IMR-90 (cell line): ENCODE data around the gene LINS1. TPM values are rescaled to one million over a fixed set of nuclear protein-coding genes. Genes with fewer than 3 reads are reported as not detected.

Source experiments
- ATAC-seq: fragments of 200-7000 bp; cut with Tn5 transposase; 2 replicates; pipeline ENCODE4 v1.9.1; 2020; ENCODE audit warnings: low read depth, mild to moderate bottlenecking, moderate library complexity
- BruUV-seq: library from RNA; stranded (reverse); fragments of 400-500 nt; replicated peaks from 2 replicates; lab custom pipeline; 2021; lab: Mats Ljungman, UMichigan
- CTCF ChIA-PET: fragments of 300-600 bp; formaldehyde crosslinking; extraction: SDS; loops from one replicate; lab custom pipeline; 2021; ENCODE audit warnings: antibody characterized with exemption; lab: Yijun Ruan, JAX
- POLR2A ChIA-PET: fragments of 300-600 bp; sonication (Branson Sonifier 250); formaldehyde crosslinking; loops from one replicate; lab custom pipeline; 2022; ENCODE audit warnings: antibody characterized with exemption; ENCODE audit not compliant: unreplicated experiment; lab: Charles Lee
- DNase-seq: peaks from one replicate; pipeline ENCODE4 v3.0.0; 2013
- H2AFZ ChIP-seq: replicated peaks from 2 replicates; pipeline ENCODE3; 2013; ENCODE audit warnings: low read length, mild to moderate bottlenecking; ENCODE audit not compliant: poor library complexity
- H2AK5ac ChIP-seq: 2 replicates; pipeline ENCODE4 v1.6.1; 2013; ENCODE audit warnings: low read depth, low read length, inconsistent platforms
- H2AK9ac ChIP-seq: replicated peaks from 2 replicates; pipeline ENCODE3; 2013; ENCODE audit warnings: mild to moderate bottlenecking, low read depth, low read length, moderate library complexity; ENCODE audit not compliant: poor library complexity
- H2BK120ac ChIP-seq: 2 replicates; pipeline ENCODE4 v1.6.1; 2013; ENCODE audit warnings: low read depth, low read length, inconsistent platforms
- H2BK15ac ChIP-seq: 3 replicates; pipeline ENCODE4 v1.6.1; 2013; ENCODE audit warnings: low read depth, low read length, inconsistent platforms
- H2BK20ac ChIP-seq: 2 replicates; pipeline ENCODE4 v1.6.1; 2013; ENCODE audit warnings: low read depth, mild to moderate bottlenecking, inconsistent platforms, low read length, moderate library complexity
- H2BK5ac ChIP-seq: 2 replicates; pipeline ENCODE4 v1.6.1; 2013; ENCODE audit warnings: mild to moderate bottlenecking, low read depth, low read length, inconsistent platforms; ENCODE audit not compliant: poor library complexity, severe bottlenecking
- H3K14ac ChIP-seq: replicated peaks from 2 replicates; pipeline ENCODE4 v1.6.1; 2013; ENCODE audit warnings: low read depth, low read length, inconsistent platforms
- H3K18ac ChIP-seq: 2 replicates; pipeline ENCODE4 v1.6.1; 2013; ENCODE audit warnings: low read depth, low read length, control low read depth
- H3K23ac ChIP-seq: 2 replicates; pipeline ENCODE4 v1.6.1; 2013; ENCODE audit warnings: low read depth, low read length, inconsistent platforms
- H3K27ac ChIP-seq: 2 replicates; pipeline ENCODE4 v1.5.1; 2013; ENCODE audit warnings: mild to moderate bottlenecking, control low read depth, low read length; ENCODE audit not compliant: insufficient read depth
- H3K27me3 ChIP-seq: 2 replicates; pipeline ENCODE4 v1.6.1; 2013; ENCODE audit warnings: low read length; ENCODE audit not compliant: control insufficient read depth, insufficient read depth
- H3K36me3 ChIP-seq: 2 replicates; pipeline ENCODE4 v1.6.1; 2013; ENCODE audit warnings: low read length, mixed read lengths; ENCODE audit not compliant: control insufficient read depth, insufficient read depth
- H3K4ac ChIP-seq: 2 replicates; pipeline ENCODE4 v1.6.1; 2013; ENCODE audit warnings: low read depth, low read length, inconsistent platforms
- H3K4me1 ChIP-seq: 2 replicates; pipeline ENCODE4 v1.6.1; 2013; ENCODE audit warnings: low read length, mixed read lengths; ENCODE audit not compliant: control insufficient read depth, insufficient read depth
- H3K4me2 ChIP-seq: 2 replicates; pipeline ENCODE4 v1.6.1; 2013; ENCODE audit warnings: low read depth, mild to moderate bottlenecking, control low read depth, low read length, moderate library complexity
- H3K4me3 ChIP-seq: 2 replicates; pipeline ENCODE4 v1.5.1; 2013; ENCODE audit warnings: low read depth, mild to moderate bottlenecking, control low read depth, low read length, moderate library complexity; ENCODE audit not compliant: insufficient read depth
- H3K56ac ChIP-seq: 2 replicates; pipeline ENCODE4 v1.6.1; 2013; ENCODE audit warnings: low read length, inconsistent platforms; ENCODE audit not compliant: insufficient read depth; ENCODE audit errors: extremely low read depth
- H3K79me1 ChIP-seq, 2 experiments: 2 replicates each; pipeline ENCODE4 v1.6.1; 2013; ENCODE audit warnings: low read length in 2 of 2, inconsistent platforms in 1 of 2, low read depth in 1 of 2
- H3K9ac ChIP-seq: 2 replicates; pipeline ENCODE4 v1.6.1; 2013; ENCODE audit warnings: low read depth, low read length, control low read depth
- H3K9me1 ChIP-seq: 2 replicates; pipeline ENCODE4 v1.6.1; 2013; ENCODE audit warnings: low read length, inconsistent platforms; ENCODE audit not compliant: insufficient read depth
- H3K9me3 ChIP-seq: 2 replicates; pipeline ENCODE4 v1.6.1; 2013; ENCODE audit warnings: low read length; ENCODE audit not compliant: control insufficient read depth, insufficient read depth
- H4K20me1 ChIP-seq: 2 replicates; pipeline ENCODE4 v1.6.1; 2013; ENCODE audit warnings: low read length, inconsistent platforms; ENCODE audit not compliant: insufficient read depth
- H4K5ac ChIP-seq: 2 replicates; pipeline ENCODE4 v1.6.1; 2013; ENCODE audit warnings: mild to moderate bottlenecking, low read depth, low read length, control low read depth
- H4K8ac ChIP-seq, 2 experiments: 2 replicates each; pipeline ENCODE4 v1.6.1; 2013; ENCODE audit warnings: low read depth in 2 of 2, low read length in 2 of 2, control low read depth in 1 of 2, inconsistent platforms in 1 of 2
- H4K91ac ChIP-seq: 2 replicates; pipeline ENCODE4 v1.6.1; 2013; ENCODE audit warnings: low read depth, low read length, inconsistent platforms; ENCODE audit not compliant: insufficient read depth
- BHLHE40 ChIP-seq: fragments of 150-350 bp; IDR thresholded peaks from 2 replicates; pipeline ENCODE4 v1.6.1; 2016; ENCODE audit warnings: mild to moderate bottlenecking, low read depth, low read length
- CEBPB ChIP-seq: IDR thresholded peaks from 2 replicates; pipeline ENCODE4 v1.6.1; 2012; ENCODE audit warnings: low read depth, low read length, improper control_type of control experiment
- CHD1 ChIP-seq: IDR thresholded peaks from 2 replicates; pipeline ENCODE4 v1.6.1; 2012; ENCODE audit warnings: low read depth, low read length, improper control_type of control experiment
- CTCF ChIP-seq: conservative IDR thresholded peaks from 2 replicates; pipeline ENCODE4 v1.5.1; 2012; ENCODE audit warnings: mild to moderate bottlenecking, low read depth, low read length, improper control_type of control experiment
- FOS ChIP-seq: fragments of 150-350 bp; IDR thresholded peaks from 2 replicates; pipeline ENCODE4 v1.6.1; 2016; ENCODE audit warnings: low read depth, low read length
- MAFK ChIP-seq: IDR thresholded peaks from 2 replicates; pipeline ENCODE4 v1.6.1; 2012; ENCODE audit warnings: low read depth, low read length, improper control_type of control experiment
- MXI1 ChIP-seq: IDR thresholded peaks from 2 replicates; pipeline ENCODE4 v1.6.1; 2012; ENCODE audit warnings: low read depth, mild to moderate bottlenecking, low read length, moderate library complexity, borderline replicate concordance
- POLR2A ChIP-seq: IDR thresholded peaks from 2 replicates; pipeline ENCODE4 v1.6.1; 2012; ENCODE audit warnings: mild to moderate bottlenecking, low read depth, low read length
- RCOR1 ChIP-seq: IDR thresholded peaks from 2 replicates; pipeline ENCODE4 v1.6.1; 2012; ENCODE audit warnings: mild to moderate bottlenecking, low read length, improper control_type of control experiment; ENCODE audit not compliant: insufficient replicate concordance
- RFX5 ChIP-seq: IDR thresholded peaks from 2 replicates; pipeline ENCODE4 v1.8.0; 2012; ENCODE audit warnings: low read depth, mild to moderate bottlenecking, low read length, moderate library complexity
- SMC3 ChIP-seq: fragments of 150-350 bp; IDR thresholded peaks from 2 replicates; pipeline ENCODE4 v1.6.1; 2016; ENCODE audit warnings: low read depth, mild to moderate bottlenecking, antibody characterized with exemption, low read length, moderate library complexity
- USF2 ChIP-seq: fragments of 150-350 bp; IDR thresholded peaks from 2 replicates; pipeline ENCODE4 v1.6.1; 2017; ENCODE audit warnings: mild to moderate bottlenecking, antibody characterized with exemption, low read length, low read depth
- WGBS, 2 experiments: methylation state at CpG; one replicate each; pipeline versions ENCODE4 v1.1.5 to v1.1.7; 2013; ENCODE audit warnings: missing lambda C conversion rate in 2 of 2; ENCODE audit not compliant: insufficient read length in 1 of 2; ENCODE audit errors: extremely low coverage in 2 of 2; 5-methylcytosine and 5-hydroxymethylcytosine counted together
- dilution Hi-C: fragments of 300-500 bp; cut with HindIII; formaldehyde crosslinking; loops from one replicate; pipeline ENCODE4 v1.14.3; 2018; ENCODE audit warnings: low sequenced_read_pairs; ENCODE audit not compliant: unreplicated experiment
- in situ Hi-C: fragments of 300-500 bp; cut with MboI; formaldehyde crosslinking; loops from 3 replicates; pipeline ENCODE4 v1.14.3; 2019; ENCODE audit warnings: low sequenced_read_pairs, inconsistent platforms, mixed read lengths
- intact Hi-C: fragments of 100-400 bp; cut with micrococcal nuclease; formaldehyde crosslinking; loops from 2 replicates; pipeline ENCODE4 v1.10.0; 2022
- polyA plus RNA-seq, 3 experiments: library from polyadenylated mRNA; depleted of rRNA; stranded (reverse); fragments of >200 nt; gene quantifications; 2 replicates each; pipeline ENCODE4 v1.2.3, GENCODE V29; 2012; ENCODE audit warnings: low replicate concordance in 1 of 3
- total RNA-seq: library from RNA; depleted of rRNA; stranded (reverse); fragments of >200 nt; gene quantifications from 2 replicates; pipeline ENCODE4 v1.2.3, GENCODE V29; 2012

Gene LINS1
- total and polyA plus RNA-seq, 2 of the 4 experiments (the other 2 are of a cell fraction): 6.9 to 10.6 TPM

DNA sequence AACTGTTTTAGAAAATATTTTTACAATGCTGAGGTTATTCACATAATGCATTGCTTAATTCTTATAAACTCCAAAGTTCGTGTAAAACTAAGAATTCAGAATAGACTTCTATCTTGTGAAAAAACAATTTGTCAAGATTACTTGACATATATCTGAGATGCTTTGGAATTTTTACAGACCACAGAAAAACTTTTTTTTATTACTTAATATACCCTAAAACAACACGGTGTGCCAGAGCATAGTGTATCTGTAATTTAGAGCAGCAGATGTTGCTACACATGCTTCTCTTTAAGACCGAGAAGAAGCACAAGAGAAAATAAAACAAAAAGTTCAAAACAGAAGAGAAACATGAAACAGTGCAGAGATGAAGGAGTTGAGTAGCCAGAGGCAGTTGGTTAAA lies 26.8 kb upstream of the LINS1 start:
- Histone ChIP-seq H3K79me1 (peaks cover 12 to 28% of the 10 kb centered on the region in 2 experiments), H4K91ac (no peak overlapping the region), H3K9ac (no peak overlapping the region), H4K8ac (no peak overlapping the region), H3K4me2 (no peak overlapping the region), H3K4ac (no peak overlapping the region), H3K18ac (no peak overlapping the region; the same call in 1 of the 2 replicates), H3K14ac (no peak overlapping the region), H3K9me3 (no peaks in the 10 kb centered on the region), H3K56ac (no peak overlapping the region), H3K27me3 (no peaks in the 10 kb centered on the region), H2BK5ac (no peak overlapping the region), H3K36me3 (peaks cover 19% of the 10 kb centered on the region), H3K4me3 (no peak overlapping the region), H3K9me1 (no peaks in the 10 kb centered on the region), H4K5ac (no peak overlapping the region), H3K4me1 (no peaks in the 10 kb centered on the region), H2AK9ac (no peak overlapping the region), H2AFZ (no peak overlapping the region), H3K27ac (no peak overlapping the region), H2BK15ac (no peak overlapping the region), H2BK20ac (no peak overlapping the region), H2AK5ac (no peak overlapping the region), H3K23ac (no peak overlapping the region), H2BK120ac (no peak overlapping the region), H4K20me1 (0 out of 2 replicates have a peak, but pooled peaks cover 2% of the 10 kb centered on the region)
- TF ChIP-seq POLR2A (no peak), CTCF (no peak), CEBPB (no peak), MAFK (no peak), CHD1 (no peak), USF2 (no peak), FOS (no peak), MXI1 (no peak), RCOR1 (no peak), BHLHE40 (no peak), SMC3 (no peak), RFX5 (no peak)
- CTCF ChIA-PET: no interaction called here
- POLR2A ChIA-PET: no interaction called here
- in situ Hi-C loops: no loop called here
- no peak for ATAC-seq
- DNase-seq: no peak
- no TSS peak for BruUV-seq
- dilution Hi-C loops: loop anchor here (25.0 kb wide), 1 partner anchor 384 kb away; no protein-coding TSS in a partner anchor
- WGBS, 2 experiments: no CpG with 5 or more reads among the region's 3 CpGs
- intact Hi-C loops: loop anchor here (1.0 to 5.0 kb wide), 3 partner anchors 245 to 629 kb away; no protein-coding TSS in a partner anchor
